C4-2B (cell line): Measurements from ENCODE around the gene LRRTM4.

ENCODE experiments used
- CTCF ChIP-seq: fragments of 450-650 bp; conservative IDR thresholded peaks from 2 replicates; pipeline ENCODE4 v1.5.1; 2017; ENCODE audit warnings: mild to moderate bottlenecking
- ZFX ChIP-seq: fragments of 450-650 bp; IDR thresholded peaks from 2 replicates; pipeline ENCODE4 v1.6.1; 2017

DNA sequence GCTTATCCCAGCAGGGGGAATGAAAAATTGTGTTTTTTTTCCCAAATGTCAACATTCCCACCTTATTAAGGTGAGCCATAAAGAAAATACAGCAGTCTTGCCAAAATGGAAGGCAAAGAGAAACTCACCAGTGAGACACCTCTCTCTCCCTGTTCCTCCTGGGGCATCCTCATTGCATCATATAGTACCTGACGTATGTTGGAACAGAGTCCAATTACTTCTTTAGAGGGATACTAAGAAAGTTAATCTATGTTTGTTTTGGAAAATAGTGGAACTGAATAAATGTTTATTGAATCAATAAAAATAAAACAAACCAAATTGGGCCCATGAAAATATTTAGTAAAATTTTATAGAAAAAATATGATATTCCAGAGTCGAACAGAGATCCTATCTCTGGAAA, 700.4 kb downstream of the LRRTM4 start:
- TF ChIP-seq CTCF: no peak
- no peak for TF ChIP-seq ZFX
